Panc1 (cell line): ENCODE results near the gene MAMDC2. TPM values are rescaled to one million over a fixed set of nuclear protein-coding genes. Genes with fewer than 3 reads are reported as not detected.

Experiments used
- ATAC-seq: fragments of 200-7000 bp; cut with Tn5 transposase; 2 replicates; pipeline ENCODE4 v1.9.1; 2020; ENCODE audit warnings: mild to moderate bottlenecking, moderate library complexity
- BruUV-seq: library from RNA; stranded (reverse); fragments of 400-500 nt; replicated peaks from 2 replicates; lab custom pipeline; 2021; lab: Mats Ljungman, UMichigan
- CTCF ChIA-PET: fragments of 300-600 bp; sonication (Branson Sonifier 250); formaldehyde crosslinking; loops from one replicate; lab custom pipeline; 2022; ENCODE audit warnings: antibody characterized with exemption; lab: Charles Lee
- POLR2A ChIA-PET: fragments of 300-600 bp; sonication (Branson Sonifier 250); formaldehyde crosslinking; loops from one replicate; lab custom pipeline; 2022; ENCODE audit warnings: antibody characterized with exemption; lab: Charles Lee
- DNase-seq: peaks from one replicate; pipeline ENCODE4 v3.0.0-alpha.2; 2010; ENCODE audit warnings: low read depth, low spot score
- H3K27ac ChIP-seq: 2 replicates; pipeline ENCODE4 v1.5.1; 2011; ENCODE audit warnings: mild to moderate bottlenecking, low read length, inconsistent platforms
- H3K27me3 ChIP-seq: fragments of 200-500 bp; sonication (Bioruptor generic); 2 replicates; pipeline ENCODE4 v1.6.0; 2014; ENCODE audit warnings: low read length, inconsistent platforms; ENCODE audit not compliant: control insufficient read depth, insufficient read depth
- H3K36me3 ChIP-seq: fragments of 200-500 bp; sonication (Bioruptor generic); 2 replicates; pipeline ENCODE4 v1.5.1; 2014; ENCODE audit warnings: inconsistent platforms, mild to moderate bottlenecking, low read length, moderate library complexity; ENCODE audit not compliant: control insufficient read depth, insufficient read depth
- H3K4me1 ChIP-seq: 2 replicates; pipeline ENCODE4 v1.5.1; 2011; ENCODE audit warnings: inconsistent platforms, mild to moderate bottlenecking, low read length, moderate library complexity; ENCODE audit not compliant: control insufficient read depth, insufficient read depth
- H3K4me3 ChIP-seq, 2 experiments: 2 replicates each; pipeline ENCODE4 v1.5.1; 2011 to 2012; ENCODE audit warnings: low read depth in 2 of 2, low read length in 2 of 2, mild to moderate bottlenecking in 2 of 2, inconsistent platforms in 1 of 2, moderate library complexity in 1 of 2
- H3K9me3 ChIP-seq: fragments of 200-500 bp; sonication (Bioruptor generic); 2 replicates; pipeline ENCODE4 v1.5.1; 2014; ENCODE audit warnings: low read depth, mild to moderate bottlenecking, inconsistent platforms, low read length, moderate library complexity; ENCODE audit not compliant: control insufficient read depth, insufficient read depth
- POLR2AphosphoS5 ChIP-seq: IDR thresholded peaks from 2 replicates; pipeline ENCODE4 v1.6.1; 2012; ENCODE audit warnings: mild to moderate bottlenecking, low read depth, low read length, moderate library complexity
- REST ChIP-seq, 2 experiments: IDR thresholded peaks; 2 replicates each; pipeline ENCODE4 v1.6.1; 2011 to 2012; ENCODE audit warnings: low read depth in 2 of 2, control low read depth in 1 of 2, low read length in 1 of 2, mild to moderate bottlenecking in 1 of 2, moderate library complexity in 1 of 2; ENCODE audit not compliant: insufficient read depth in 1 of 2
- SIN3A ChIP-seq: IDR thresholded peaks from 2 replicates; pipeline ENCODE4 v1.6.1; 2012; ENCODE audit warnings: low read depth, mild to moderate bottlenecking, low read length, moderate library complexity, borderline replicate concordance; ENCODE audit not compliant: insufficient read depth
- TCF7L2 ChIP-seq: IDR thresholded peaks from 2 replicates; pipeline ENCODE4 v1.6.1; 2011; ENCODE audit warnings: mild to moderate bottlenecking, low read depth, low read length, inconsistent platforms
- in situ Hi-C: cut with HindIII; loops from 2 replicates; pipeline ENCODE4 v1.10.0; 2016; ENCODE audit warnings: low sequenced_read_pairs, low pct_unique_long_range_greater_than_20kb
- intact Hi-C: fragments of 100-400 bp; cut with micrococcal nuclease; formaldehyde crosslinking; loops from one replicate; pipeline ENCODE4 v1.10.0; 2022; ENCODE audit not compliant: unreplicated experiment
- total RNA-seq: library from RNA; stranded (reverse); gene quantifications from one replicate; pipeline ENCODE4 v1.2.1, GENCODE V29; 2021; ENCODE audit not compliant: unreplicated experiment
- TF ChIP-seq, protein P1 (sequence below): fragments of 450-650 bp; IDR thresholded peaks from 2 replicates; pipeline ENCODE4 v1.5.1; 2017; ENCODE audit warnings: mild to moderate bottlenecking

MAMDC2 gene
- total RNA-seq, 1 experiment from 2014 or later, result 1.5 TPM

DNA sequence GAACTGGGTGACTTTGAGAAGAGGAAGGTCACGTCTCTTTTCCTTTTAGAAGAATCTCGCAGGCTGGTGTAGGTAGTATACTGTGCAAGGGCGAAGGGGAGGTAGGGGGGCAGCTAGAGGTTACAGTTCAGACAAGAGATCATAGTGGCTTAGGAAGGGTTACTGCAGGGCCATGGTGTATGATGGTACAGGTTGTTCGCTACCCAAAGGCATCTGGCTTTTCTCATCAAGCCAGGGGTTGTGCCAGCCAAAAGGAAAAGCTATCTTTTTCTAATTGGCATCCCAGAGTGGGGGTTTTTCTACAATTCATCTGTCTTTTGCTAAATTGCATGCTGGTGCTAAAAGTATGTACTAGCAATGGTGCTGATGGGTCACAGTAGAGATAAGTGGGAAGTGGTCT lies 22.8 kb downstream of the MAMDC2 start:
- CTCF ChIA-PET, result no interaction called here
- Histone ChIP-seq H3K27me3 (no peaks in the 10 kb centered on the region), H3K27ac (no peak overlapping the region), H3K36me3 (no peaks in the 10 kb centered on the region), H3K4me3 (no peak overlapping the region), H3K4me1 (no peaks in the 10 kb centered on the region), H3K9me3 (no peaks in the 10 kb centered on the region)
- no peak for DNase-seq
- POLR2A ChIA-PET, result no interaction called here
- intact Hi-C loops (no loop called here), in situ Hi-C loops (no loop called here)
- BruUV-seq, result no TSS peak
- ATAC-seq, result no peak
- TF ChIP-seq SIN3A, result no peak
- TF ChIP-seq REST (IDR thresholded peaks at IDR 0.05; ENCODE audit: insufficient read depth in 1 of 2, low read depth in 2 of 2, low read length in 1 of 2), result no peak
- no peak for TF ChIP-seq POLR2AphosphoS5
- TF ChIP-seq, protein P1, sequence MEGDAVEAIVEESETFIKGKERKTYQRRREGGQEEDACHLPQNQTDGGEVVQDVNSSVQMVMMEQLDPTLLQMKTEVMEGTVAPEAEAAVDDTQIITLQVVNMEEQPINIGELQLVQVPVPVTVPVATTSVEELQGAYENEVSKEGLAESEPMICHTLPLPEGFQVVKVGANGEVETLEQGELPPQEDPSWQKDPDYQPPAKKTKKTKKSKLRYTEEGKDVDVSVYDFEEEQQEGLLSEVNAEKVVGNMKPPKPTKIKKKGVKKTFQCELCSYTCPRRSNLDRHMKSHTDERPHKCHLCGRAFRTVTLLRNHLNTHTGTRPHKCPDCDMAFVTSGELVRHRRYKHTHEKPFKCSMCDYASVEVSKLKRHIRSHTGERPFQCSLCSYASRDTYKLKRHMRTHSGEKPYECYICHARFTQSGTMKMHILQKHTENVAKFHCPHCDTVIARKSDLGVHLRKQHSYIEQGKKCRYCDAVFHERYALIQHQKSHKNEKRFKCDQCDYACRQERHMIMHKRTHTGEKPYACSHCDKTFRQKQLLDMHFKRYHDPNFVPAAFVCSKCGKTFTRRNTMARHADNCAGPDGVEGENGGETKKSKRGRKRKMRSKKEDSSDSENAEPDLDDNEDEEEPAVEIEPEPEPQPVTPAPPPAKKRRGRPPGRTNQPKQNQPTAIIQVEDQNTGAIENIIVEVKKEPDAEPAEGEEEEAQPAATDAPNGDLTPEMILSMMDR, result no peak
- TF ChIP-seq TCF7L2, result no peak

GRCh38 chr9:70066874-70067273 lies 23.2 kb downstream of the MAMDC2 start:
- POLR2A ChIA-PET, result no interaction called here
- no peaks in the 10 kb centered on the region for H3K27me3 ChIP-seq
- H3K36me3 ChIP-seq, result no peaks in the 10 kb centered on the region
- H3K27ac ChIP-seq, result no peak overlapping the region
- no TSS peak for BruUV-seq
- DNase-seq, result no peak
- TF ChIP-seq POLR2AphosphoS5, result no peak
- TF ChIP-seq, protein P1, result no peak
- TF ChIP-seq REST (IDR thresholded peaks at IDR 0.05; ENCODE audit: insufficient read depth in 1 of 2, low read depth in 2 of 2, low read length in 1 of 2), result no peak
- TF ChIP-seq TCF7L2, result no peak
- no peak for TF ChIP-seq SIN3A
- in situ Hi-C loops, result no loop called here
- no peaks in the 10 kb centered on the region for H3K9me3 ChIP-seq
- no peaks in the 10 kb centered on the region for H3K4me1 ChIP-seq
- H3K4me3 ChIP-seq, result no peak overlapping the region
- CTCF ChIA-PET, result no interaction called here
- ATAC-seq, result no peak
- intact Hi-C loops, result no loop called here
